Tibial nerve (tissue), 4 donors: ENCODE data around the gene PHF12.

Source experiments
- EP300 ChIP-seq, 2 donors: sonication (generic); formaldehyde crosslinking; IDR thresholded peaks; one replicate each; pipeline ENCODE4 v1.6.1; 2017; ENCODE audit warnings: antibody characterized with exemption in 2 of 2, mild to moderate bottlenecking in 1 of 2
- TF ChIP-seq, protein P1 (sequence below), 5 experiments: fragments of 200-600 bp in 3 of 5; fragments of 450-650 bp in 2 of 5; sonication (generic) in 3 of 5; IDR thresholded peaks; one replicate each; pipeline ENCODE4 v1.5.1; 2016 to 2019; ENCODE audit warnings: antibody characterized with exemption in 5 of 5, mild to moderate bottlenecking in 3 of 5, moderate library complexity in 2 of 5

DNA sequence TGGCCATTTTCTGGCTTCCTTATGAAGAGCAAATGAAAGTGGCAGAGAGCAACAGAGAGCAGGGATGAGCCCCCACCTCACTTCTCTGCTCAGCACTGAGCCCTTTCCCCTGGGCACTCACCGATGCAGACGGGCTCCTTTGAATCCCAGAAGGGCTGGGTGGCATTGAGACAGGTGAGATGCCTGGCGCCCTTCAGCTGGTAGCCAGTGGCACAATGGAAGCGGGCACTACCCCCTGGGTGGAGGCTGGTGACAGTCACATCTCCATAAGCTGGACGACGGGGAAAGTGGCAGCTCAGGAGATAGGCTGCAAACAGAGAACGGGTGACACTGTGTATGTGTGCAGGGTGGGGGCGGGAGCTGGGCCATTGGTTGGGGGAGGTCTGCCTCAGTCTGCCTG is 12.5 kb upstream of the PHF12 start:
- TF ChIP-seq, protein P1, sequence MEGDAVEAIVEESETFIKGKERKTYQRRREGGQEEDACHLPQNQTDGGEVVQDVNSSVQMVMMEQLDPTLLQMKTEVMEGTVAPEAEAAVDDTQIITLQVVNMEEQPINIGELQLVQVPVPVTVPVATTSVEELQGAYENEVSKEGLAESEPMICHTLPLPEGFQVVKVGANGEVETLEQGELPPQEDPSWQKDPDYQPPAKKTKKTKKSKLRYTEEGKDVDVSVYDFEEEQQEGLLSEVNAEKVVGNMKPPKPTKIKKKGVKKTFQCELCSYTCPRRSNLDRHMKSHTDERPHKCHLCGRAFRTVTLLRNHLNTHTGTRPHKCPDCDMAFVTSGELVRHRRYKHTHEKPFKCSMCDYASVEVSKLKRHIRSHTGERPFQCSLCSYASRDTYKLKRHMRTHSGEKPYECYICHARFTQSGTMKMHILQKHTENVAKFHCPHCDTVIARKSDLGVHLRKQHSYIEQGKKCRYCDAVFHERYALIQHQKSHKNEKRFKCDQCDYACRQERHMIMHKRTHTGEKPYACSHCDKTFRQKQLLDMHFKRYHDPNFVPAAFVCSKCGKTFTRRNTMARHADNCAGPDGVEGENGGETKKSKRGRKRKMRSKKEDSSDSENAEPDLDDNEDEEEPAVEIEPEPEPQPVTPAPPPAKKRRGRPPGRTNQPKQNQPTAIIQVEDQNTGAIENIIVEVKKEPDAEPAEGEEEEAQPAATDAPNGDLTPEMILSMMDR (IDR thresholded peaks at IDR 0.05): no peak
- no peak for TF ChIP-seq EP300 (IDR thresholded peaks at IDR 0.05)
